ENCODE results near the gene RHOH.

RHOH gene

GRCh38 chr4:40264497-40264896 lies 67.7 kb downstream of the RHOH start (continued):
- TF ChIP-seq ZNF776 (tag by site-specific recombination; IDR thresholded peaks at IDR 0.05; ENCODE audit: borderline replicate concordance), result no peak
- no peak for TF ChIP-seq EGR2 (tag by site-specific recombination; IDR thresholded peaks at IDR 0.05; ENCODE audit: low read depth)
- TF ChIP-seq ZBTB17 (tag by site-specific recombination; IDR thresholded peaks at IDR 0.05), result peak; percentile 69

GRCh38 chr4:40264995-40265909 lies 68.4 kb downstream of the RHOH start:
- Histone ChIP-seq H3K9me3 (ENCODE audit: control insufficient read depth, insufficient read depth, low read depth, low read length) (no peaks in the 10 kb centered on the region), H3K27ac (ENCODE audit: extremely low read depth, low read depth, low read length) (peak overlapping the region; percentile 42; the same call in 1 of the 2 replicates), H3K4me1 (ENCODE audit: control insufficient read depth, insufficient read depth, low read length) (peaks cover 5% of the 10 kb centered on the region; the same call in 1 of the 2 replicates), H3K4me3 (ENCODE audit: low read depth, low read length) (no peak overlapping the region), H3K36me3 (ENCODE audit: control insufficient read depth in 2 of 2, insufficient read depth in 1 of 2, low read length in 2 of 2) (no peaks in the 10 kb centered on the region)
- ChIA-PET POLR2A (no interaction called here), CTCF (no interaction called here)
- TF ChIP-seq ZNF677 (tag by site-specific recombination; IDR thresholded peaks at IDR 0.05) (peak; percentile 61), ZNF146 (tag by site-specific recombination; IDR thresholded peaks at IDR 0.05) (no peak), FEZF1 (tag by site-specific recombination; IDR thresholded peaks at IDR 0.05) (peak; percentile 89), PATZ1 (tag by site-specific recombination; IDR thresholded peaks at IDR 0.05) (0 out of 2 replicates have a peak, but pooled peaks have one; percentile 22), ZSCAN30 (tag by site-specific recombination; IDR thresholded peaks at IDR 0.05) (0 out of 2 replicates have a peak, but pooled peaks have one; percentile 28), ZBTB48 (tag by site-specific recombination; IDR thresholded peaks at IDR 0.05) (peak; percentile 43; the same call in 1 of the 2 replicates), ZNF785 (tag by site-specific recombination; IDR thresholded peaks at IDR 0.05) (no peak), ZNF560 (tag by site-specific recombination; IDR thresholded peaks at IDR 0.05; ENCODE audit: borderline replicate concordance) (no peak), PRDM6 (tag by site-specific recombination; IDR thresholded peaks at IDR 0.05) (peak; percentile 70), ZNF366 (tag by site-specific recombination; conservative IDR thresholded peaks at IDR 0.05) (peak; percentile 28; the same call in 1 of the 2 replicates), ZIC2 (tag by site-specific recombination; IDR thresholded peaks at IDR 0.05) (peak; percentile 68), KLF17 (tag by site-specific recombination; IDR thresholded peaks at IDR 0.05) (no peak), OSR2 (tag by site-specific recombination; IDR thresholded peaks at IDR 0.05) (peak; percentile 28; the same call in 1 of the 2 replicates), GLIS2 (tag by site-specific recombination; IDR thresholded peaks at IDR 0.05) (no peak), ZNF341 (tag by site-specific recombination; IDR thresholded peaks at IDR 0.05; ENCODE audit: low read depth) (peak; percentile 94), PRDM1 (tag by site-specific recombination; IDR thresholded peaks at IDR 0.05) (peak; percentile 84), IKZF3 (tag by site-specific recombination; IDR thresholded peaks at IDR 0.05) (0 out of 2 replicates have a peak, but pooled peaks have one; percentile 46), ZNF433 (tag by site-specific recombination; IDR thresholded peaks at IDR 0.05; ENCODE audit: low read depth) (no peak), ZBTB44 (tag by site-specific recombination; IDR thresholded peaks at IDR 0.05) (peak; percentile 74), GLIS1 (tag by site-specific recombination; IDR thresholded peaks at IDR 0.05) (peak; percentile 55), ZXDB (tag by site-specific recombination; IDR thresholded peaks at IDR 0.05) (0 out of 2 replicates have a peak, but pooled peaks have one; percentile 15), ZNF202 (tag by site-specific recombination; IDR thresholded peaks at IDR 0.05; ENCODE audit: borderline replicate concordance) (no peak)
